ENCODE measurements around the gene GCNT1.

Gene GCNT1

GRCh38 chr9:76419782-76420380 is 39.1 kb upstream of the GCNT1 start:
- DNase-seq (no peak), ATAC-seq (ENCODE audit: insufficient read depth, low read depth) (no peak)
- Histone ChIP-seq H3K9me3 (ENCODE audit: insufficient read depth, low read length, severe bottlenecking) (no peaks in the 10 kb centered on the region), H3K27ac (ENCODE audit: low read length) (no peak overlapping the region), H3K36me3 (ENCODE audit: insufficient read depth, low read length) (no peaks in the 10 kb centered on the region), H3K79me2 (ENCODE audit: insufficient read depth, low read length) (no peaks in the 10 kb centered on the region), H3K4me2 (ENCODE audit: insufficient read depth, low read length) (no peak overlapping the region), H3K4me3 (ENCODE audit: low read depth in 1 of 2, low read length in 2 of 2) (no peak overlapping the region), H3K4me1 (ENCODE audit: insufficient read depth, low read length) (no peaks in the 10 kb centered on the region), H4K20me1 (ENCODE audit: insufficient read depth, low read length) (no peaks in the 10 kb centered on the region), H3K27me3 (ENCODE audit: insufficient read depth, low read length, poor library complexity) (no peaks in the 10 kb centered on the region), H3K9ac (ENCODE audit: low read depth, low read length) (no peak overlapping the region), H2AFZ (ENCODE audit: low read depth, low read length) (peak overlapping the region; percentile 55; the same call in 1 of the 2 replicates)
- TF ChIP-seq CTCF (IDR thresholded peaks at IDR 0.05; ENCODE audit: borderline replicate concordance, extremely low read depth, low read length, poor library complexity, severe bottlenecking) (peak; percentile 64), EZH2 (IDR thresholded peaks at IDR 0.05; ENCODE audit: borderline replicate concordance, low read depth, low read length, severe bottlenecking) (no peak)

GRCh38 chr9:76423216-76424177 is 35.5 kb upstream of the GCNT1 start:
- Histone ChIP-seq H3K36me3 (ENCODE audit: insufficient read depth, low read length) (no peaks in the 10 kb centered on the region), H3K9me3 (ENCODE audit: insufficient read depth, low read length, severe bottlenecking) (no peaks in the 10 kb centered on the region), H3K4me1 (ENCODE audit: insufficient read depth, low read length) (no peaks in the 10 kb centered on the region), H3K79me2 (ENCODE audit: insufficient read depth, low read length) (no peaks in the 10 kb centered on the region), H3K27me3 (ENCODE audit: insufficient read depth, low read length, poor library complexity) (no peaks in the 10 kb centered on the region), H2AFZ (ENCODE audit: low read depth, low read length) (no peak overlapping the region), H3K27ac (ENCODE audit: low read length) (no peak overlapping the region), H3K4me2 (ENCODE audit: insufficient read depth, low read length) (no peak overlapping the region), H4K20me1 (ENCODE audit: insufficient read depth, low read length) (no peaks in the 10 kb centered on the region), H3K4me3 (ENCODE audit: low read depth in 1 of 2, low read length in 2 of 2) (no peak overlapping the region), H3K9ac (ENCODE audit: low read depth, low read length) (no peak overlapping the region)
- TF ChIP-seq EZH2 (IDR thresholded peaks at IDR 0.05; ENCODE audit: borderline replicate concordance, low read depth, low read length, severe bottlenecking) (no peak), CTCF (IDR thresholded peaks at IDR 0.05; ENCODE audit: borderline replicate concordance, extremely low read depth, low read length, poor library complexity, severe bottlenecking) (no peak)
- no peak for DNase-seq
- ATAC-seq (ENCODE audit: insufficient read depth, low read depth) = no peak; the same call in 2 of the 3 replicates

GRCh38 chr9:76424491-76424890 is 34.5 kb upstream of the GCNT1 start:
- Histone ChIP-seq H3K9ac (ENCODE audit: low read depth, low read length) (no peak overlapping the region), H3K27me3 (ENCODE audit: insufficient read depth, low read length, poor library complexity) (no peaks in the 10 kb centered on the region), H4K20me1 (ENCODE audit: insufficient read depth, low read length) (no peaks in the 10 kb centered on the region), H3K36me3 (ENCODE audit: insufficient read depth, low read length) (no peaks in the 10 kb centered on the region), H3K4me1 (ENCODE audit: insufficient read depth, low read length) (no peaks in the 10 kb centered on the region), H3K4me2 (ENCODE audit: insufficient read depth, low read length) (no peak overlapping the region), H2AFZ (ENCODE audit: low read depth, low read length) (no peak overlapping the region), H3K79me2 (ENCODE audit: insufficient read depth, low read length) (no peaks in the 10 kb centered on the region), H3K27ac (ENCODE audit: low read length) (no peak overlapping the region), H3K9me3 (ENCODE audit: insufficient read depth, low read length, severe bottlenecking) (no peaks in the 10 kb centered on the region), H3K4me3 (ENCODE audit: low read depth in 1 of 2, low read length in 2 of 2) (no peak overlapping the region)
- TF ChIP-seq CTCF (IDR thresholded peaks at IDR 0.05; ENCODE audit: borderline replicate concordance, extremely low read depth, low read length, poor library complexity, severe bottlenecking) (no peak), EZH2 (IDR thresholded peaks at IDR 0.05; ENCODE audit: borderline replicate concordance, low read depth, low read length, severe bottlenecking) (no peak)
- DNase-seq = no peak
- ATAC-seq (ENCODE audit: insufficient read depth, low read depth) = no peak
